Measurements from ENCODE around the gene SLC23A2.

Gene SLC23A2

GRCh38 chr20:4952229-4952628, 49.1 kb downstream of the SLC23A2 start:
- H3K9me3 ChIP-seq (ENCODE audit: control insufficient read depth, insufficient read depth, low read length): no peaks in the 10 kb centered on the region; the same call in 1 of the 2 replicates

GRCh38 chr20:4951299-4951698, 50.0 kb downstream of the SLC23A2 start:
- H3K4me2 ChIP-seq (ENCODE audit: low read length): no peak overlapping the region
- H3K27ac ChIP-seq (ENCODE audit: low read depth, low read length): no peak overlapping the region
- H3K79me2 ChIP-seq (ENCODE audit: control insufficient read depth, low read length): peaks cover 72% of the 10 kb centered on the region

More at GRCh38 chr20:4952229-4952628, 49.1 kb downstream of the SLC23A2 start:
- H3K36me3 ChIP-seq (ENCODE audit: control insufficient read depth, low read length): peaks cover 34% of the 10 kb centered on the region
- H3F3A ChIP-seq (ENCODE audit: control insufficient read depth, insufficient read depth): peaks cover 2% of the 10 kb centered on the region; the same call in 1 of the 2 replicates
- H3K27ac ChIP-seq (ENCODE audit: low read depth, low read length): no peak overlapping the region
- no peaks in the 10 kb centered on the region for H3K27me3 ChIP-seq (ENCODE audit: control insufficient read depth, low read length)
- H3K4me2 ChIP-seq (ENCODE audit: low read length): no peak overlapping the region
- H3K79me2 ChIP-seq (ENCODE audit: control insufficient read depth, low read length): peaks cover 78% of the 10 kb centered on the region
- no peaks in the 10 kb centered on the region for H3K9me2 ChIP-seq (replicated peaks; ENCODE audit: control insufficient read depth, low read length)
- H3K4me3 ChIP-seq (ENCODE audit: low read length): no peak overlapping the region
- TF ChIP-seq CTCF (IDR thresholded peaks at IDR 0.05; ENCODE audit: low read depth, low read length, poor library complexity, severe bottlenecking): no peak
- no peak for TF ChIP-seq EZH2phosphoT487 (IDR thresholded peaks at IDR 0.05; ENCODE audit: borderline replicate concordance, low read length)
- H4K20me1 ChIP-seq (ENCODE audit: control insufficient read depth, insufficient read depth, low read depth, low read length): peaks cover 4% of the 10 kb centered on the region; the same call in 1 of the 2 replicates
- peaks cover 43% of the 10 kb centered on the region for H3K4me1 ChIP-seq (ENCODE audit: control insufficient read depth, low read length)

GRCh38 chr20:4950841-4951240, 50.5 kb downstream of the SLC23A2 start:
- Histone ChIP-seq H3K79me2 (ENCODE audit: control insufficient read depth, low read length) (peaks cover 70% of the 10 kb centered on the region), H3K36me3 (ENCODE audit: control insufficient read depth, low read length) (peaks cover 38% of the 10 kb centered on the region), H3K4me1 (ENCODE audit: control insufficient read depth, low read length) (peaks cover 33% of the 10 kb centered on the region), H3K9me3 (ENCODE audit: control insufficient read depth, insufficient read depth, low read length) (no peaks in the 10 kb centered on the region; the same call in 1 of the 2 replicates), H3K27ac (ENCODE audit: low read depth, low read length) (no peak overlapping the region), H4K20me1 (ENCODE audit: control insufficient read depth, insufficient read depth, low read depth, low read length) (peaks cover 4% of the 10 kb centered on the region; the same call in 1 of the 2 replicates), H3K4me2 (ENCODE audit: low read length) (no peak overlapping the region), H3K4me3 (ENCODE audit: low read length) (no peak overlapping the region), H3K27me3 (ENCODE audit: control insufficient read depth, low read length) (no peaks in the 10 kb centered on the region), H3K9me2 (replicated peaks; ENCODE audit: control insufficient read depth, low read length) (no peaks in the 10 kb centered on the region), H3F3A (ENCODE audit: control insufficient read depth, insufficient read depth) (no peaks in the 10 kb centered on the region)
- TF ChIP-seq EZH2phosphoT487 (IDR thresholded peaks at IDR 0.05; ENCODE audit: borderline replicate concordance, low read length) (no peak), CTCF (IDR thresholded peaks at IDR 0.05; ENCODE audit: low read depth, low read length, poor library complexity, severe bottlenecking) (no peak)

More at GRCh38 chr20:4951299-4951698, 50.0 kb downstream of the SLC23A2 start:
- no peak for TF ChIP-seq CTCF (IDR thresholded peaks at IDR 0.05; ENCODE audit: low read depth, low read length, poor library complexity, severe bottlenecking)
- TF ChIP-seq EZH2phosphoT487 (IDR thresholded peaks at IDR 0.05; ENCODE audit: borderline replicate concordance, low read length): no peak
- no peak overlapping the region for H3K4me3 ChIP-seq (ENCODE audit: low read length)
- no peaks in the 10 kb centered on the region for H3K27me3 ChIP-seq (ENCODE audit: control insufficient read depth, low read length)
- no peaks in the 10 kb centered on the region; the same call in 1 of the 2 replicates for H3K9me3 ChIP-seq (ENCODE audit: control insufficient read depth, insufficient read depth, low read length)
- H3K4me1 ChIP-seq (ENCODE audit: control insufficient read depth, low read length): peaks cover 38% of the 10 kb centered on the region
- H3F3A ChIP-seq (ENCODE audit: control insufficient read depth, insufficient read depth): no peaks in the 10 kb centered on the region
- no peaks in the 10 kb centered on the region for H3K9me2 ChIP-seq (replicated peaks; ENCODE audit: control insufficient read depth, low read length)
- H4K20me1 ChIP-seq (ENCODE audit: control insufficient read depth, insufficient read depth, low read depth, low read length): peaks cover 4% of the 10 kb centered on the region; the same call in 1 of the 2 replicates
- peaks cover 38% of the 10 kb centered on the region for H3K36me3 ChIP-seq (ENCODE audit: control insufficient read depth, low read length)
